ENCODE results near the gene LIN7C. TPM values are rescaled to one million over a fixed set of nuclear protein-coding genes. Genes with fewer than 3 reads are reported as not detected.

Gene LIN7C
- total RNA-seq, 3 donors from 2014 or later (not counting 1 experiment from before 2014, with no cell fraction given) = 16.4 to 25.3 (median 22.5) TPM

DNA sequence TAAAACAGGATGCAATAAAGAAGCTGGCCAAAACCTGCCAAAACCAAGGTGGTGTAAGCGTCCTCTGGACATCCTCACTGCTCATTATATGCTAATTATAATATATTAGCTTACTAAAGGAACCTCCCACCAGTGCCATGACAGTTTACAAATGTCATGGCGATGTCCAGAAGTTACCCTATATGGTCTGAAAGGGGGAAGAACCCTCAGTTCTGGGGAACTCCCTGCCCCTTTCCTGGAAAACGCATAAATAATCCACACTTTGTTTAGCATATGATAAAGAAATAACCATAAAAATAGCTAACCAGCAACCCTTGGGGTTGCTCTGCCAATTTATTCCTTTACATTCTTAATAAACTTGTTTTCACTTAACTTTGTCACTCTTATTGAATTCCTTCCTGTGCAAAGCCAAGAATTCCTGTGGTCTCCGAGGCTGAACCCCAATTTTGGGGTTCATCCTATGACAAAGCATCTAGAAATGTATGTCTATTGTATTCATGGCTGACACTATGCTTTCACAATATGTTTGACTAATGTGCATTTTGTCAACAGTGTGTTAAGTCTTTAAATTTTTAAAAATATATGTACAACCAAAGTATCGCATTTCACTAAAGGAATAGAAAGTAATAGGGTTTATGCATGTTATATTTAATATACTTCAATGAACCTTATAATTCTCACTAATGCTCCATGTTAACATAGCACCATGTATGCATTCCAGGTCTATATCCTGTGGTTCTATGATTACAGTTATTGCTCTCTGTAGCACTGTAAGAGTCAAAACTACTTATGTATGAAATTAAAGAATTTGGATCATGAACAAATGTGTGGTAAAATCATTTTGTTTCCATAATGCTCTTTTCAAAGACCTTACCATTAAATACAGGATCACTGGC is 59.0 kb downstream of the LIN7C start:
- H3K9me3 ChIP-seq (ENCODE audit: control insufficient read depth, insufficient read depth, low read length) = no peaks in the 10 kb centered on the region
- Mint-ChIP-seq H3K4me3 (no peak overlapping the region), H3K4me1 (no peaks in the 10 kb centered on the region), H3K36me3 (no peaks in the 10 kb centered on the region), H3K27me3 (ENCODE audit: low read depth in 2 of 2) (peaks cover 0 to 17% of the 10 kb centered on the region in 2 donors), H3K9me3 (no peaks in the 10 kb centered on the region), H3K27ac (no peak overlapping the region)
- no peaks in the 10 kb centered on the region for H3K4me1 ChIP-seq (ENCODE audit: control insufficient read depth, insufficient read depth, low read length)
- ATAC-seq (no peak), DNase-seq (no peak)
- intact Hi-C loops (cut with micrococcal nuclease) = no loop called here
- 77% methylated on average over 2 of the region's 5 CpGs for WGBS (ENCODE audit: insufficient coverage)
- TF ChIP-seq, protein P1, sequence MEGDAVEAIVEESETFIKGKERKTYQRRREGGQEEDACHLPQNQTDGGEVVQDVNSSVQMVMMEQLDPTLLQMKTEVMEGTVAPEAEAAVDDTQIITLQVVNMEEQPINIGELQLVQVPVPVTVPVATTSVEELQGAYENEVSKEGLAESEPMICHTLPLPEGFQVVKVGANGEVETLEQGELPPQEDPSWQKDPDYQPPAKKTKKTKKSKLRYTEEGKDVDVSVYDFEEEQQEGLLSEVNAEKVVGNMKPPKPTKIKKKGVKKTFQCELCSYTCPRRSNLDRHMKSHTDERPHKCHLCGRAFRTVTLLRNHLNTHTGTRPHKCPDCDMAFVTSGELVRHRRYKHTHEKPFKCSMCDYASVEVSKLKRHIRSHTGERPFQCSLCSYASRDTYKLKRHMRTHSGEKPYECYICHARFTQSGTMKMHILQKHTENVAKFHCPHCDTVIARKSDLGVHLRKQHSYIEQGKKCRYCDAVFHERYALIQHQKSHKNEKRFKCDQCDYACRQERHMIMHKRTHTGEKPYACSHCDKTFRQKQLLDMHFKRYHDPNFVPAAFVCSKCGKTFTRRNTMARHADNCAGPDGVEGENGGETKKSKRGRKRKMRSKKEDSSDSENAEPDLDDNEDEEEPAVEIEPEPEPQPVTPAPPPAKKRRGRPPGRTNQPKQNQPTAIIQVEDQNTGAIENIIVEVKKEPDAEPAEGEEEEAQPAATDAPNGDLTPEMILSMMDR (IDR thresholded peaks at IDR 0.05) = no peak
- no peaks in the 10 kb centered on the region for H3K27me3 ChIP-seq (ENCODE audit: control insufficient read depth, insufficient read depth, low read length)
- H3K27ac ChIP-seq (ENCODE audit: low read length) = no peak overlapping the region
- no peak overlapping the region for H3K4me3 ChIP-seq (ENCODE audit: low read length)
- H3K36me3 ChIP-seq (ENCODE audit: control insufficient read depth, insufficient read depth, low read length) = no peaks in the 10 kb centered on the region

DNA sequence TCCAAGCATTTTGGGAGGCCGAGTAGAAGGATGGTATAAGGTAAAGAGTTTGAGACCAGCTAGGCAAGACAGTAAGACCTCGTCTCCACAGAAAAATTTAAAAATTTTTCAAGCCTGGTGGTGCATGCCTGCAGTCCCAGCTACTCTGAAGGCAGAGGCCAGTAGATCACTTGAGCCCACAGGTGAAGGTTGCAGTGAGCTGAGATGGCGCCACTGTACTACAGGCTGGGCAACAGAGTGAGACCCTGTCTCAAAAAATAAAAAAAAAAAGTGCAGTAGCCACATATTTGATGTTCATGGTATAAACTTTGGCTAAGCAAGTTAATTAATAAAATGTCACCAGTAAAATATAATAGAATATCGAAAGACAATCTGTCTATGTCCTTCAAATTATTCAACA is 60.9 kb downstream of the LIN7C start:
- Histone ChIP-seq H3K9me3 (ENCODE audit: control insufficient read depth, insufficient read depth, low read length) (no peaks in the 10 kb centered on the region), H3K27me3 (ENCODE audit: control insufficient read depth, insufficient read depth, low read length) (no peaks in the 10 kb centered on the region), H3K4me3 (ENCODE audit: low read length) (no peak overlapping the region), H3K27ac (ENCODE audit: low read length) (no peak overlapping the region), H3K36me3 (ENCODE audit: control insufficient read depth, insufficient read depth, low read length) (no peaks in the 10 kb centered on the region), H3K4me1 (ENCODE audit: control insufficient read depth, insufficient read depth, low read length) (no peaks in the 10 kb centered on the region)
- Mint-ChIP-seq H3K9me3 (no peaks in the 10 kb centered on the region), H3K4me1 (no peaks in the 10 kb centered on the region), H3K36me3 (no peaks in the 10 kb centered on the region), H3K4me3 (no peak overlapping the region), H3K27ac (no peak overlapping the region), H3K27me3 (ENCODE audit: low read depth in 2 of 2) (peaks cover 5 to 9% of the 10 kb centered on the region in 2 donors)
- intact Hi-C loops (cut with micrococcal nuclease) = no loop called here
- TF ChIP-seq, protein P1 (IDR thresholded peaks at IDR 0.05) = no peak
- ATAC-seq (no peak), DNase-seq (no peak)
- 87% methylated on average over 3 of the region's 4 CpGs for WGBS (ENCODE audit: insufficient coverage)

DNA sequence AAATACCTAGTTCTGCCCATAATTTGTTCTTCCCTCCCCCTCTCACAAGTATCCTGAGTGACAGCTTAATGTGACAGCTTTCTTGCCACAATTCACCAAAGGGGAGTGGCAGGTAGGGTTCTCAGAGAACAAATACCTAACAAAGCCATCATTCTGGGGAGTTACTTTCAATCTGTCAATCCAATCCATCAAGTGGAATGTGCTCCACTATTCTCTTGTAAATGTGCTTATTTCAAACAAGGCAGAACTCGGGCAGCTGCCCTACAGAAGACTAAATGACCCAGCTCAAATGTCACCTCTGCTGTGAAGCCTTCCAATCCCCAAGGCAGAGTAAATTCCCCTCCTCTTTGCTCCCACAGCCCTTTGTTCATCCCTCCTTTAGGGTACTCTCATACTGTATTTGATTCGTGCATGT is 61.8 kb downstream of the LIN7C start:
- 95% methylated on average over 2 of the region's 2 CpGs for WGBS (ENCODE audit: insufficient coverage)
- intact Hi-C loops (cut with micrococcal nuclease) = no loop called here
- TF ChIP-seq, protein P1 (IDR thresholded peaks at IDR 0.05) = no peak

More for the DNA sequence above, 61.8 kb downstream of the LIN7C start:
- no peaks in the 10 kb centered on the region for H3K27me3 ChIP-seq (ENCODE audit: control insufficient read depth, insufficient read depth, low read length)
- H3K36me3 ChIP-seq (ENCODE audit: control insufficient read depth, insufficient read depth, low read length) = no peaks in the 10 kb centered on the region
- no peaks in the 10 kb centered on the region for H3K9me3 ChIP-seq (ENCODE audit: control insufficient read depth, insufficient read depth, low read length)
- ATAC-seq = no peak
- Mint-ChIP-seq H3K9me3 (no peaks in the 10 kb centered on the region), H3K4me3 (no peak overlapping the region), H3K36me3 (no peaks in the 10 kb centered on the region), H3K4me1 (no peaks in the 10 kb centered on the region), H3K27me3 (ENCODE audit: low read depth in 2 of 2) (peaks cover 5 to 9% of the 10 kb centered on the region in 2 donors), H3K27ac (no peak overlapping the region)
- DNase-seq = no peak
- H3K27ac ChIP-seq (ENCODE audit: low read length) = no peak overlapping the region
- H3K4me3 ChIP-seq (ENCODE audit: low read length) = no peak overlapping the region
- H3K4me1 ChIP-seq (ENCODE audit: control insufficient read depth, insufficient read depth, low read length) = no peaks in the 10 kb centered on the region

Other genes with a start within 250 kb of the LIN7C start
- 1 to 10 TPM in 2 of 3 donors, under 1 TPM in 1; 0.99 to 3.0 (median 1.2) TPM for gene CCDC34, start 143.6 kb downstream of the LIN7C start, total RNA-seq
- under 1 TPM; 0.08 to 0.70 (median 0.35) TPM for gene LGR4, start 34.0 kb downstream of the LIN7C start, total RNA-seq
- gene BDNF, start 193.7 kb upstream of the LIN7C start, total RNA-seq = not detected